H9 (cell line): Measurements from ENCODE around the gene TRIM2. TPM values are rescaled to one million over a fixed set of nuclear protein-coding genes. Genes with fewer than 3 reads are reported as not detected.

ENCODE experiments used
- DNase-seq: peaks from one replicate; pipeline ENCODE4 v3.0.0-alpha.2; 2017
- H2AFZ ChIP-seq: one replicate; pipeline ENCODE4 v1.6.1; 2013; ENCODE audit warnings: mild to moderate bottlenecking, low read length, control low read depth, moderate library complexity
- H2AK5ac ChIP-seq: 2 replicates; pipeline ENCODE4 v1.6.1; 2013; ENCODE audit warnings: low read length, control low read depth, mixed read lengths; ENCODE audit not compliant: insufficient read length
- H2BK120ac ChIP-seq: one replicate; pipeline ENCODE4 v1.6.1; 2013; ENCODE audit warnings: low read depth, mild to moderate bottlenecking, low read length, control low read depth, inconsistent platforms; ENCODE audit not compliant: poor library complexity, severe bottlenecking
- H2BK12ac ChIP-seq: 2 replicates; pipeline ENCODE4 v1.6.1; 2013; ENCODE audit warnings: low read length, control low read depth, mixed read lengths, low read depth; ENCODE audit not compliant: insufficient read length
- H2BK15ac ChIP-seq: 2 replicates; pipeline ENCODE4 v1.6.1; 2013; ENCODE audit warnings: low read depth, low read length, control low read depth
- H2BK20ac ChIP-seq: one replicate; pipeline ENCODE4 v1.6.1; 2013; ENCODE audit warnings: low read depth, mild to moderate bottlenecking, low read length, control low read depth, inconsistent platforms; ENCODE audit not compliant: poor library complexity, severe bottlenecking
- H2BK5ac ChIP-seq: 2 replicates; pipeline ENCODE4 v1.6.1; 2013; ENCODE audit warnings: low read length, control low read depth, mixed read lengths; ENCODE audit not compliant: insufficient read length
- H3K14ac ChIP-seq: 2 replicates; pipeline ENCODE4 v1.6.1; 2013; ENCODE audit warnings: low read length, control low read depth; ENCODE audit not compliant: insufficient read depth
- H3K18ac ChIP-seq: 2 replicates; pipeline ENCODE4 v1.6.1; 2013; ENCODE audit warnings: low read depth, mild to moderate bottlenecking, mixed read lengths, low read length, control low read depth; ENCODE audit not compliant: insufficient read length
- H3K23ac ChIP-seq: 2 replicates; pipeline ENCODE4 v1.6.1; 2013; ENCODE audit warnings: low read length, control low read depth, mixed read lengths, low read depth; ENCODE audit not compliant: insufficient read length
- H3K23me2 ChIP-seq: 2 replicates; pipeline ENCODE4 v1.6.1; 2013; ENCODE audit warnings: low read depth, mild to moderate bottlenecking, mixed read lengths, low read length, control low read depth; ENCODE audit not compliant: insufficient read length, poor library complexity, severe bottlenecking
- H3K27ac ChIP-seq: 2 replicates; pipeline ENCODE4 v1.5.1; 2013; ENCODE audit warnings: low read length, control low read depth, mixed read lengths, low read depth; ENCODE audit not compliant: insufficient read length
- H3K27me3 ChIP-seq: 2 replicates; pipeline ENCODE4 v1.6.1; 2013; ENCODE audit warnings: low read length, control low read depth, inconsistent platforms; ENCODE audit not compliant: insufficient read depth
- H3K4ac ChIP-seq: 2 replicates; pipeline ENCODE4 v1.6.1; 2013; ENCODE audit warnings: low read depth, mild to moderate bottlenecking, control low read depth, inconsistent platforms, low read length, moderate library complexity
- H3K4me1 ChIP-seq: 2 replicates; pipeline ENCODE4 v1.6.1; 2013; ENCODE audit warnings: low read length, control low read depth, inconsistent platforms; ENCODE audit not compliant: insufficient read depth
- H3K4me2 ChIP-seq: 2 replicates; pipeline ENCODE4 v1.6.1; 2013; ENCODE audit warnings: low read length, control low read depth, mixed read lengths; ENCODE audit not compliant: insufficient read length, insufficient read depth
- H3K56ac ChIP-seq: 2 replicates; pipeline ENCODE4 v1.6.1; 2013; ENCODE audit warnings: low read depth, mild to moderate bottlenecking, mixed read lengths, low read length, control low read depth; ENCODE audit not compliant: insufficient read length
- H3K79me1 ChIP-seq: 2 replicates; pipeline ENCODE4 v1.6.1; 2013; ENCODE audit warnings: low read depth, mild to moderate bottlenecking, moderate library complexity, low read length, control low read depth, inconsistent platforms; ENCODE audit not compliant: insufficient read depth, poor library complexity, severe bottlenecking
- H3K79me2 ChIP-seq: 2 replicates; pipeline ENCODE4 v1.6.1; 2013; ENCODE audit warnings: low read length, control low read depth, inconsistent platforms; ENCODE audit not compliant: insufficient read depth
- H3K9ac ChIP-seq: 2 replicates; pipeline ENCODE4 v1.6.1; 2013; ENCODE audit warnings: low read length, control low read depth, mixed read lengths; ENCODE audit not compliant: insufficient read length; ENCODE audit errors: extremely low read depth
- H3K9me3 ChIP-seq: one replicate; pipeline ENCODE4 v1.6.1; 2013; ENCODE audit warnings: low read depth, low read length, inconsistent platforms; ENCODE audit not compliant: control insufficient read depth
- H3T11ph ChIP-seq: one replicate; pipeline ENCODE4 v1.6.1; 2013; ENCODE audit warnings: mild to moderate bottlenecking, low read length, control low read depth, inconsistent platforms
- H4K20me1 ChIP-seq: one replicate; pipeline ENCODE4 v1.6.1; 2013; ENCODE audit not compliant: control insufficient read depth, insufficient read length, insufficient read depth
- H4K5ac ChIP-seq: 2 replicates; pipeline ENCODE4 v1.6.1; 2013; ENCODE audit warnings: low read depth, mild to moderate bottlenecking, mixed read lengths, low read length, control low read depth; ENCODE audit not compliant: insufficient read length
- H4K8ac ChIP-seq: replicated peaks from 2 replicates; pipeline ENCODE4 v1.6.1; 2013; ENCODE audit warnings: low read length, control low read depth, mixed read lengths, low read depth; ENCODE audit not compliant: insufficient read length
- H4K91ac ChIP-seq: 2 replicates; pipeline ENCODE4 v1.6.1; 2013; ENCODE audit warnings: low read depth, mild to moderate bottlenecking, moderate library complexity, mixed read lengths, low read length, control low read depth; ENCODE audit not compliant: insufficient read length
- H3K27ac Mint-ChIP-seq, 3 experiments: 2 replicates in 2 of 3; 3 replicates in 1 of 3; pipeline ENCODE4 v1.8.0; 2020 to 2021; ENCODE audit warnings: mixed read lengths in 3 of 3, mild to moderate bottlenecking in 1 of 3, moderate library complexity in 1 of 3
- H3K27me3 Mint-ChIP-seq: 2 replicates; pipeline ENCODE4 v1.8.0; 2021; ENCODE audit warnings: low read depth, mild to moderate bottlenecking, moderate library complexity, mixed read lengths
- H3K36me3 Mint-ChIP-seq, 3 experiments: 2 replicates in 2 of 3; 3 replicates in 1 of 3; pipeline ENCODE4 v1.8.0; 2020 to 2021; ENCODE audit warnings: low read depth in 3 of 3, mixed read lengths in 3 of 3; ENCODE audit not compliant: insufficient read depth in 1 of 3
- H3K4me1 Mint-ChIP-seq, 2 experiments: 2 replicates each; pipeline ENCODE4 v1.8.0; 2020; ENCODE audit warnings: mixed read lengths in 2 of 2
- H3K4me3 Mint-ChIP-seq, 2 experiments: 2 replicates in 1 of 2; 3 replicates in 1 of 2; pipeline ENCODE4 v1.8.0; 2020 to 2021; ENCODE audit warnings: mild to moderate bottlenecking in 2 of 2, mixed read lengths in 2 of 2, moderate library complexity in 1 of 2
- H3K9me3 Mint-ChIP-seq, 2 experiments: 2 replicates in 1 of 2; 3 replicates in 1 of 2; pipeline ENCODE4 v1.8.0; 2020; ENCODE audit warnings: mild to moderate bottlenecking in 2 of 2, mixed read lengths in 2 of 2, moderate library complexity in 1 of 2
- CTCF ChIP-seq: fragments of 200-600 bp; sonication (generic); conservative IDR thresholded peaks from 3 replicates; pipeline ENCODE4 v1.8.0; 2021; ENCODE audit warnings: antibody characterized with exemption, mild to moderate bottlenecking
- WGBS: extraction: QIAGEN DNeasy Blood & Tissue Kit; methylation state at CpG from one replicate; pipeline ENCODE4 v1.1.7; 2013; ENCODE audit warnings: missing lambda C conversion rate, low lambda C conversion rate, mixed read lengths; ENCODE audit not compliant: insufficient read length; ENCODE audit errors: extremely low coverage; 5-methylcytosine and 5-hydroxymethylcytosine counted together
- total RNA-seq: library from RNA; stranded (reverse); gene quantifications from 2 replicates; pipeline ENCODE4 v1.2.1, GENCODE V29; 2021

Gene TRIM2
- total RNA-seq, 1 experiment from 2014 or later = 28.9 TPM

DNA sequence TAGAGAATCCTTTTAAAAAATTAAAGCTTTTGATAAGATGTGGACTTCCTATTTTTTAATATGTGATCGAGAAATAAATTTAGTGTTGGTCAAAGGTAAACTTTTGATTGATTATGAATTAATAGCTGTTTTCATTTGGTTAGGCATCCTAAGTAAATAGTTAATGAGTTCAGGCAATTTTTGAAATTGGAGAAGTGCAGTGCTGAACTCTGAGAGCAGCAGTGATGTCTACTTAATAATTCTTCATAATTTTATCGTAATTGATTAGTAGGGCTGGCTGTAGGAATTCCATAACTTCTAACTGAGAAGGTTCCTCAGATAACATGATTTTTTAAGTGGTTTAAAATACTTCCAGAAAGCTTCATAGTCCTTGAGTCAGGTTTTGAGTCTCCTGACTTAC, 141.8 kb downstream of the TRIM2 start:
- WGBS = 100% methylated on average over 1 of the region's 2 CpGs

More for the DNA sequence above, 141.8 kb downstream of the TRIM2 start:
- no peak overlapping the region for H3K14ac ChIP-seq
- no peak overlapping the region for H2BK15ac ChIP-seq
- no peak overlapping the region for H3K27ac ChIP-seq
- peaks cover 29 to 37% of the 10 kb centered on the region in 2 experiments for H3K4me1 Mint-ChIP-seq
- no peak for DNase-seq
- peaks cover 10% of the 10 kb centered on the region; the same call in 1 of the 2 replicates for H3K79me2 ChIP-seq
- H3K36me3 Mint-ChIP-seq = peaks cover 3 to 5% (median 3%) of the 10 kb centered on the region in 3 experiments; a peak in 4 of 7 replicates
- no peaks in the 10 kb centered on the region for H3K9me3 Mint-ChIP-seq
- H2BK5ac ChIP-seq = no peak overlapping the region
- no peak overlapping the region for H2AK5ac ChIP-seq
- no peak overlapping the region for H3K56ac ChIP-seq
- H3K4me3 Mint-ChIP-seq = peak overlapping the region; percentile 83 to 88
- H2AFZ ChIP-seq = no peak overlapping the region
- H3K9me3 ChIP-seq = no peaks in the 10 kb centered on the region
- H3K4me1 ChIP-seq = peaks cover 2% of the 10 kb centered on the region; the same call in 1 of the 2 replicates
- no peak overlapping the region for H4K8ac ChIP-seq
- H3K27me3 ChIP-seq = no peaks in the 10 kb centered on the region
- peaks cover 10% of the 10 kb centered on the region for H3K23me2 ChIP-seq
- peaks cover 3% of the 10 kb centered on the region; the same call in 1 of the 2 replicates for H3K27me3 Mint-ChIP-seq
- H3K27ac Mint-ChIP-seq = no peak overlapping the region
- H3K4ac ChIP-seq = no peak overlapping the region
- H2BK12ac ChIP-seq = no peak overlapping the region
- H3K79me1 ChIP-seq = peaks cover 5% of the 10 kb centered on the region
- no peak overlapping the region for H3K9ac ChIP-seq
- H3T11ph ChIP-seq = no peak overlapping the region
- no peak for TF ChIP-seq CTCF
- H3K18ac ChIP-seq = no peak overlapping the region
- no peak overlapping the region for H2BK20ac ChIP-seq
- H2BK120ac ChIP-seq = no peak overlapping the region
- no peak overlapping the region for H4K91ac ChIP-seq
- H4K5ac ChIP-seq = no peak overlapping the region
- H4K20me1 ChIP-seq = no peaks in the 10 kb centered on the region
- H3K23ac ChIP-seq = no peak overlapping the region
- peak overlapping the region; percentile 90 for H3K4me2 ChIP-seq
